GM23338 (cell line): ENCODE measurements around the gene VDAC1. TPM values are rescaled to one million over a fixed set of nuclear protein-coding genes. Genes with fewer than 3 reads are reported as not detected.

Experiments used
- ATAC-seq: fragments of 200-7000 bp; cut with Tn5 transposase; 3 replicates; pipeline ENCODE4 v1.9.1; 2020
- DNase-seq: peaks from one replicate; pipeline ENCODE4 v3.0.0-alpha.2; 2015; ENCODE audit warnings: low spot score
- H2AFZ ChIP-seq: fragments of 200-600 bp; sonication (generic); 2 replicates; pipeline ENCODE4 v1.8.0; 2016; ENCODE audit warnings: antibody characterized with exemption, mild to moderate bottlenecking, moderate library complexity
- H3F3A ChIP-seq: fragments of 200-600 bp; sonication (generic); replicated peaks from 2 replicates; pipeline ENCODE4 v1.8.0; 2017; ENCODE audit warnings: antibody characterized with exemption, mixed run types, low read depth
- H3K27ac ChIP-seq: fragments of 200-600 bp; sonication (generic); 2 replicates; pipeline ENCODE4 v1.6.1; 2016; ENCODE audit warnings: low read depth
- H3K27me3 ChIP-seq: fragments of 200-600 bp; sonication (generic); 2 replicates; pipeline ENCODE4 v1.8.0; 2016; ENCODE audit warnings: mild to moderate bottlenecking, mixed run types, moderate library complexity; ENCODE audit not compliant: insufficient read depth
- H3K36me3 ChIP-seq: fragments of 200-600 bp; sonication (generic); 2 replicates; pipeline ENCODE4 v1.8.0; 2016; ENCODE audit warnings: mild to moderate bottlenecking; ENCODE audit not compliant: insufficient read depth
- H3K4me1 ChIP-seq: fragments of 200-600 bp; sonication (generic); 2 replicates; pipeline ENCODE4 v1.8.0; 2016; ENCODE audit warnings: mild to moderate bottlenecking, moderate library complexity; ENCODE audit not compliant: insufficient read depth
- H3K4me2 ChIP-seq: fragments of 200-600 bp; sonication (generic); 2 replicates; pipeline ENCODE4 v1.7.1; 2017; ENCODE audit warnings: mixed run types
- H3K4me3 ChIP-seq: fragments of 200-600 bp; sonication (generic); 2 replicates; pipeline ENCODE4 v1.6.1; 2016; ENCODE audit warnings: mixed run types
- H3K79me2 ChIP-seq: fragments of 200-600 bp; sonication (generic); replicated peaks from 2 replicates; pipeline ENCODE4 v1.8.0; 2017; ENCODE audit warnings: mild to moderate bottlenecking; ENCODE audit not compliant: insufficient read depth
- H3K9me2 ChIP-seq: fragments of 200-600 bp; sonication (generic); 2 replicates; pipeline ENCODE4 v1.8.0; 2017; ENCODE audit not compliant: insufficient read depth
- H4K20me1 ChIP-seq: fragments of 200-600 bp; sonication (generic); replicated peaks from 2 replicates; pipeline ENCODE4 v1.8.0; 2017; ENCODE audit warnings: mild to moderate bottlenecking; ENCODE audit not compliant: insufficient read depth
- H3K27ac Mint-ChIP-seq: 2 replicates; pipeline ENCODE4 v1.8.0; 2020; ENCODE audit warnings: inconsistent platforms, mild to moderate bottlenecking, moderate library complexity, mixed read lengths
- H3K27me3 Mint-ChIP-seq: 3 replicates; pipeline ENCODE4 v1.8.0; 2022; ENCODE audit warnings: low read depth, mild to moderate bottlenecking, moderate library complexity, mixed read lengths, inconsistent platforms; ENCODE audit not compliant: insufficient read depth, poor library complexity
- H3K36me3 Mint-ChIP-seq: 3 replicates; pipeline ENCODE4 v1.8.0; 2021; ENCODE audit warnings: low read depth, mild to moderate bottlenecking, inconsistent platforms, moderate library complexity, mixed read lengths
- H3K4me1 Mint-ChIP-seq: 3 replicates; pipeline ENCODE4 v1.8.0; 2020; ENCODE audit warnings: mild to moderate bottlenecking, inconsistent platforms, mixed read lengths
- H3K4me3 Mint-ChIP-seq: 3 replicates; pipeline ENCODE4 v1.8.0; 2021; ENCODE audit warnings: moderate library complexity, mild to moderate bottlenecking, inconsistent platforms, mixed read lengths
- H3K9me3 Mint-ChIP-seq: 3 replicates; pipeline ENCODE4 v1.8.0; 2020; ENCODE audit warnings: moderate library complexity, mild to moderate bottlenecking, inconsistent platforms, mixed read lengths
- CREB1 ChIP-seq: fragments of 250-450 bp; sonication (Bioruptor Pico); IDR thresholded peaks from 2 replicates; pipeline ENCODE4 v1.5.0; 2020; ENCODE audit warnings: low read depth, mild to moderate bottlenecking, moderate library complexity
- EZH2 ChIP-seq: fragments of 200-600 bp; sonication (generic); IDR thresholded peaks from one replicate; pipeline ENCODE4 v1.8.0; 2017; ENCODE audit warnings: antibody characterized with exemption, mild to moderate bottlenecking, low read depth; ENCODE audit not compliant: unreplicated experiment
- EZH2phosphoT487 ChIP-seq: fragments of 200-600 bp; sonication (generic); IDR thresholded peaks from one replicate; pipeline ENCODE4 v1.8.1; 2018; ENCODE audit warnings: antibody characterized with exemption; ENCODE audit not compliant: unreplicated experiment
- JUNB ChIP-seq: IDR thresholded peaks from one replicate; pipeline ENCODE4 v1.6.1; 2016; ENCODE audit warnings: antibody characterized with exemption; ENCODE audit not compliant: unreplicated experiment
- NANOG ChIP-seq: IDR thresholded peaks from 2 replicates; pipeline ENCODE4 v1.6.1; 2016; ENCODE audit warnings: antibody characterized with exemption, borderline replicate concordance
- POLR2AphosphoS5 ChIP-seq: IDR thresholded peaks from 2 replicates; pipeline ENCODE4 v1.6.1; 2016; ENCODE audit warnings: antibody characterized with exemption, low read depth
- STAT1 ChIP-seq: IDR thresholded peaks from one replicate; pipeline ENCODE4 v1.6.1; 2016; ENCODE audit warnings: antibody characterized with exemption; ENCODE audit not compliant: unreplicated experiment
- ZNF114 ChIP-seq: fragments of 250-450 bp; sonication (Bioruptor Pico); IDR thresholded peaks from 2 replicates; pipeline ENCODE4 v1.5.0; 2020; ENCODE audit warnings: mild to moderate bottlenecking, moderate library complexity
- ZNF331 ChIP-seq: fragments of 250-450 bp; sonication (Bioruptor Pico); IDR thresholded peaks from 2 replicates; pipeline ENCODE4 v1.5.0; 2020; ENCODE audit warnings: low read depth, mild to moderate bottlenecking, moderate library complexity
- polyA plus RNA-seq: library from polyadenylated mRNA; unstranded; fragments of >200 nt; fragmentation: Nextera tagmentation; extraction: Ambion mirVana; gene quantifications from 2 replicates; pipeline ENCODE4 v1.2.1, GENCODE V29; 2016
- total RNA-seq: library from RNA; depleted of rRNA; stranded (reverse); fragments of >200 nt; shearing (Covaris generic); gene quantifications from 2 replicates; pipeline ENCODE4 v1.2.3, GENCODE V29; 2014
- TF ChIP-seq, protein P1 (sequence below), 2 experiments: fragments of 200-600 bp in 1 of 2; sonication (generic) in 1 of 2; conservative IDR thresholded peaks; 2 replicates each; pipeline versions ENCODE4 v1.5.1 to v1.6.1; 2016 to 2017; ENCODE audit warnings: antibody characterized with exemption in 2 of 2, low read depth in 2 of 2, mild to moderate bottlenecking in 2 of 2, moderate library complexity in 1 of 2
- TF ChIP-seq, protein P2 (sequence below): IDR thresholded peaks from 2 replicates; pipeline ENCODE4 v1.6.1; 2016; ENCODE audit warnings: antibody characterized with exemption
- TF ChIP-seq, protein P3 (sequence below): IDR thresholded peaks from one replicate; pipeline ENCODE4 v1.6.1; 2018; ENCODE audit warnings: antibody characterized with exemption; ENCODE audit not compliant: unreplicated experiment

The VDAC1 gene
- total and polyA plus RNA-seq, 2 experiments from 2014 or later, result 300 to 329 TPM

DNA sequence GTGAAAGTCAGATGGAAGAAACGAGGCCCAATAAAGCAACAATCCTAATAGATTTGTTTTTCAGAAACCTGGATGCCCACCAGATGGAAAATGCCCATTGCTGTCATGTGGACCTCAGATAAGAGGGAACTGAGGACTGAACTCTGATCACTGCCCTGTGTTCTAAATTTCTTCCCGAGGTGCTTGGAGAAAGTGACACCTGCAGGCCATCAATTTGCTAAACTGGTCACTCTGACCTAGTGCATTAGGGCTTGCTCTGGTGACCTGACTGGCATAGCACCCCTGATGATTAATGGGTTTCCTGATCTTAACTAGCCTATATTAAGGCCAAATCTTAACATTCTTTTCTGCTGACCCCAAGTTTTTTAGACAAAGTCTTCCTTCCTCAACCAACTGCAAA, 32.4 kb upstream of the VDAC1 start:
- H3K79me2 ChIP-seq, result no peaks in the 10 kb centered on the region
- Mint-ChIP-seq H3K27ac (no peak overlapping the region), H3K4me1 (no peaks in the 10 kb centered on the region; the same call in 2 of the 3 replicates), H3K36me3 (no peaks in the 10 kb centered on the region), H3K4me3 (no peak overlapping the region), H3K9me3 (peaks cover 2% of the 10 kb centered on the region; the same call in 2 of the 3 replicates), H3K27me3 (peaks cover 6% of the 10 kb centered on the region)
- no peak overlapping the region for H3K4me2 ChIP-seq
- no peak overlapping the region for H3K27ac ChIP-seq
- no peaks in the 10 kb centered on the region for H3K36me3 ChIP-seq
- no peak overlapping the region for H2AFZ ChIP-seq
- no peak for TF ChIP-seq EZH2phosphoT487
- TF ChIP-seq, protein P1, sequence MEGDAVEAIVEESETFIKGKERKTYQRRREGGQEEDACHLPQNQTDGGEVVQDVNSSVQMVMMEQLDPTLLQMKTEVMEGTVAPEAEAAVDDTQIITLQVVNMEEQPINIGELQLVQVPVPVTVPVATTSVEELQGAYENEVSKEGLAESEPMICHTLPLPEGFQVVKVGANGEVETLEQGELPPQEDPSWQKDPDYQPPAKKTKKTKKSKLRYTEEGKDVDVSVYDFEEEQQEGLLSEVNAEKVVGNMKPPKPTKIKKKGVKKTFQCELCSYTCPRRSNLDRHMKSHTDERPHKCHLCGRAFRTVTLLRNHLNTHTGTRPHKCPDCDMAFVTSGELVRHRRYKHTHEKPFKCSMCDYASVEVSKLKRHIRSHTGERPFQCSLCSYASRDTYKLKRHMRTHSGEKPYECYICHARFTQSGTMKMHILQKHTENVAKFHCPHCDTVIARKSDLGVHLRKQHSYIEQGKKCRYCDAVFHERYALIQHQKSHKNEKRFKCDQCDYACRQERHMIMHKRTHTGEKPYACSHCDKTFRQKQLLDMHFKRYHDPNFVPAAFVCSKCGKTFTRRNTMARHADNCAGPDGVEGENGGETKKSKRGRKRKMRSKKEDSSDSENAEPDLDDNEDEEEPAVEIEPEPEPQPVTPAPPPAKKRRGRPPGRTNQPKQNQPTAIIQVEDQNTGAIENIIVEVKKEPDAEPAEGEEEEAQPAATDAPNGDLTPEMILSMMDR (conservative IDR thresholded peaks at IDR 0.05; ENCODE audit: low read depth in 2 of 2), result peak in 1 of 2 experiments; percentile 28; a peak in 2 of 4 replicates
- H4K20me1 ChIP-seq, result no peaks in the 10 kb centered on the region
- H3F3A ChIP-seq, result no peaks in the 10 kb centered on the region
- ATAC-seq, result no peak
- H3K4me3 ChIP-seq, result no peak overlapping the region
- no peak for DNase-seq
- H3K9me2 ChIP-seq, result no peaks in the 10 kb centered on the region
- no peaks in the 10 kb centered on the region for H3K4me1 ChIP-seq
- no peaks in the 10 kb centered on the region for H3K27me3 ChIP-seq

DNA sequence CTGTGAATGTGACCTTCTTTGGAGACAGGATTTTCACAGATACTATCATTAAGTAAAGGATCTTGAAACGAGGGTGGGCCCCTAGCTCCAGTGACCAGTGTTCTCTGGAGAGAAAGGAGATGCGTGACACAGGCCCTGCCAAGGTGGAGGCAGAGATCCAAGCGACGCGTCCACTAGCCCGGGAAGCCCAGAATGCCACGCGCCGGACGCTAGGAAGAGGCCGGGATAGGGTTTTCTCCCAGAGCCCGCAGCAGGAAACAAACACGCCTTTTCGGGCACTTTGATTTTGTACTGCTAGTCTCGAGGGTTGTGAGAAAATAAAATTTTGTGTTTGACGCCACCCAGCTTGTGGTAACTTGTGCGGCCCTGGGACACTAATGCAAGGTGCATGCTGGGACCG, 29.6 kb upstream of the VDAC1 start:
- Histone ChIP-seq H3K4me1 (no peaks in the 10 kb centered on the region), H3K27ac (no peak overlapping the region), H3K4me2 (no peak overlapping the region), H3K79me2 (no peaks in the 10 kb centered on the region), H2AFZ (peak overlapping the region; percentile 32; the same call in 1 of the 2 replicates), H3K9me2 (no peaks in the 10 kb centered on the region), H3K27me3 (no peaks in the 10 kb centered on the region), H3K36me3 (no peaks in the 10 kb centered on the region), H3F3A (no peaks in the 10 kb centered on the region), H3K4me3 (no peak overlapping the region), H4K20me1 (no peaks in the 10 kb centered on the region)
- Mint-ChIP-seq H3K4me1 (no peaks in the 10 kb centered on the region; the same call in 2 of the 3 replicates), H3K36me3 (no peaks in the 10 kb centered on the region), H3K4me3 (no peak overlapping the region), H3K27ac (no peak overlapping the region), H3K27me3 (peaks cover 2% of the 10 kb centered on the region), H3K9me3 (peaks cover under 1% of the 10 kb centered on the region; the same call in 1 of the 3 replicates)
- no peak for DNase-seq
- ATAC-seq, result no peak
- no peak for TF ChIP-seq NANOG
- TF ChIP-seq POLR2AphosphoS5, result no peak
- TF ChIP-seq, protein P1 (conservative IDR thresholded peaks at IDR 0.05; ENCODE audit: low read depth in 2 of 2), result no peak
- TF ChIP-seq CREB1, result no peak
- no peak for TF ChIP-seq JUNB
- no peak for TF ChIP-seq STAT1
- no peak for TF ChIP-seq EZH2phosphoT487
- TF ChIP-seq, protein P2, sequence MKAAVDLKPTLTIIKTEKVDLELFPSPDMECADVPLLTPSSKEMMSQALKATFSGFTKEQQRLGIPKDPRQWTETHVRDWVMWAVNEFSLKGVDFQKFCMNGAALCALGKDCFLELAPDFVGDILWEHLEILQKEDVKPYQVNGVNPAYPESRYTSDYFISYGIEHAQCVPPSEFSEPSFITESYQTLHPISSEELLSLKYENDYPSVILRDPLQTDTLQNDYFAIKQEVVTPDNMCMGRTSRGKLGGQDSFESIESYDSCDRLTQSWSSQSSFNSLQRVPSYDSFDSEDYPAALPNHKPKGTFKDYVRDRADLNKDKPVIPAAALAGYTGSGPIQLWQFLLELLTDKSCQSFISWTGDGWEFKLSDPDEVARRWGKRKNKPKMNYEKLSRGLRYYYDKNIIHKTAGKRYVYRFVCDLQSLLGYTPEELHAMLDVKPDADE, result no peak
- TF ChIP-seq ZNF331 (CRISPR knock-in tag), result no peak
- no peak for TF ChIP-seq ZNF114 (CRISPR knock-in tag)
- TF ChIP-seq, protein P3, sequence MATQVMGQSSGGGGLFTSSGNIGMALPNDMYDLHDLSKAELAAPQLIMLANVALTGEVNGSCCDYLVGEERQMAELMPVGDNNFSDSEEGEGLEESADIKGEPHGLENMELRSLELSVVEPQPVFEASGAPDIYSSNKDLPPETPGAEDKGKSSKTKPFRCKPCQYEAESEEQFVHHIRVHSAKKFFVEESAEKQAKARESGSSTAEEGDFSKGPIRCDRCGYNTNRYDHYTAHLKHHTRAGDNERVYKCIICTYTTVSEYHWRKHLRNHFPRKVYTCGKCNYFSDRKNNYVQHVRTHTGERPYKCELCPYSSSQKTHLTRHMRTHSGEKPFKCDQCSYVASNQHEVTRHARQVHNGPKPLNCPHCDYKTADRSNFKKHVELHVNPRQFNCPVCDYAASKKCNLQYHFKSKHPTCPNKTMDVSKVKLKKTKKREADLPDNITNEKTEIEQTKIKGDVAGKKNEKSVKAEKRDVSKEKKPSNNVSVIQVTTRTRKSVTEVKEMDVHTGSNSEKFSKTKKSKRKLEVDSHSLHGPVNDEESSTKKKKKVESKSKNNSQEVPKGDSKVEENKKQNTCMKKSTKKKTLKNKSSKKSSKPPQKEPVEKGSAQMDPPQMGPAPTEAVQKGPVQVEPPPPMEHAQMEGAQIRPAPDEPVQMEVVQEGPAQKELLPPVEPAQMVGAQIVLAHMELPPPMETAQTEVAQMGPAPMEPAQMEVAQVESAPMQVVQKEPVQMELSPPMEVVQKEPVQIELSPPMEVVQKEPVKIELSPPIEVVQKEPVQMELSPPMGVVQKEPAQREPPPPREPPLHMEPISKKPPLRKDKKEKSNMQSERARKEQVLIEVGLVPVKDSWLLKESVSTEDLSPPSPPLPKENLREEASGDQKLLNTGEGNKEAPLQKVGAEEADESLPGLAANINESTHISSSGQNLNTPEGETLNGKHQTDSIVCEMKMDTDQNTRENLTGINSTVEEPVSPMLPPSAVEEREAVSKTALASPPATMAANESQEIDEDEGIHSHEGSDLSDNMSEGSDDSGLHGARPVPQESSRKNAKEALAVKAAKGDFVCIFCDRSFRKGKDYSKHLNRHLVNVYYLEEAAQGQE, result no peak
- no peak for TF ChIP-seq EZH2
